HG03039 (cell line): ENCODE data around the gene BTBD16.

ENCODE experiments used
- ATAC-seq: cut with Tn5 transposase; IDR thresholded peaks from one replicate; pipeline ENCODE4 v1.9.1; 2021; ENCODE audit warnings: mild to moderate bottlenecking, moderate library complexity; ENCODE audit not compliant: unreplicated experiment

Gene BTBD16

GRCh38 chr10:122246830-122247520 is 24.1 kb upstream of the BTBD16 start:
- ATAC-seq: no peak

GRCh38 chr10:122248356-122249302 is 22.5 kb upstream of the BTBD16 start:
- ATAC-seq: no peak

GRCh38 chr10:122249303-122249850 is 21.7 kb upstream of the BTBD16 start:
- no peak for ATAC-seq

GRCh38 chr10:122249991-122250750 is 20.9 kb upstream of the BTBD16 start:
- no peak for ATAC-seq

- ATAC-seq: no peak
These were observed 19.4 kb upstream of the BTBD16 start for GRCh38 chr10:122251459-122252255.

- no peak for ATAC-seq
These were observed 18.3 kb upstream of the BTBD16 start for GRCh38 chr10:122252805-122253204.

GRCh38 chr10:122253605-122254004 is 17.5 kb upstream of the BTBD16 start:
- ATAC-seq: no peak

- ATAC-seq: no peak
These were observed 16.3 kb upstream of the BTBD16 start for GRCh38 chr10:122254831-122255230.

- no peak for ATAC-seq
These were observed 15.4 kb upstream of the BTBD16 start for GRCh38 chr10:122255509-122256301.

- no peak for ATAC-seq
These were observed 14.1 kb upstream of the BTBD16 start for GRCh38 chr10:122257041-122257440.

- ATAC-seq: no peak
These were observed 12.7 kb upstream of the BTBD16 start for GRCh38 chr10:122258136-122259074.

GRCh38 chr10:122259075-122259466 is 12.0 kb upstream of the BTBD16 start:
- no peak for ATAC-seq

GRCh38 chr10:122261584-122261983 is 9.5 kb upstream of the BTBD16 start:
- ATAC-seq: no peak

GRCh38 chr10:122263971-122264370 is 7.1 kb upstream of the BTBD16 start:
- no peak for ATAC-seq

GRCh38 chr10:122264436-122264835 is 6.7 kb upstream of the BTBD16 start:
- no peak for ATAC-seq

- ATAC-seq: no peak
These were observed 6.2 kb upstream of the BTBD16 start for GRCh38 chr10:122264931-122265330.

GRCh38 chr10:122265896-122266295 is 5.2 kb upstream of the BTBD16 start:
- no peak for ATAC-seq
